Liver (tissue), 3 donors: ENCODE results near the gene NEDD4.

Experiments used
- ATF3 ChIP-seq: IDR thresholded peaks from 2 replicates; pipeline ENCODE4 v1.6.1; 2016; ENCODE audit warnings: antibody characterized with exemption
- CTCF ChIP-seq: fragments of 150-350 bp; IDR thresholded peaks from 2 replicates; pipeline ENCODE4 v1.5.1; 2017; ENCODE audit warnings: improper control_type of control experiment, low read depth, low read length; ENCODE audit not compliant: missing input control
- FOXA1 ChIP-seq: IDR thresholded peaks from 2 replicates; pipeline ENCODE4 v1.6.1; 2016; ENCODE audit warnings: antibody characterized with exemption
- GABPA ChIP-seq, 2 donors: IDR thresholded peaks in 1 of 2; conservative IDR thresholded peaks in 1 of 2; 2 replicates each; pipeline ENCODE4 v1.6.1; 2016; ENCODE audit warnings: antibody characterized with exemption in 2 of 2, mild to moderate bottlenecking in 1 of 2, moderate library complexity in 1 of 2
- MAX ChIP-seq: IDR thresholded peaks from 2 replicates; pipeline ENCODE4 v1.6.1; 2016; ENCODE audit warnings: antibody characterized with exemption
- RAD21 ChIP-seq, 2 donors: IDR thresholded peaks; 2 replicates each; pipeline ENCODE4 v1.6.1; 2016; ENCODE audit warnings: antibody characterized with exemption in 2 of 2, mild to moderate bottlenecking in 2 of 2
- REST ChIP-seq: IDR thresholded peaks from 2 replicates; pipeline ENCODE4 v1.6.1; 2016; ENCODE audit warnings: antibody characterized with exemption, mild to moderate bottlenecking
- SP1 ChIP-seq: IDR thresholded peaks from 2 replicates; pipeline ENCODE4 v1.6.1; 2018; ENCODE audit warnings: antibody characterized with exemption, mild to moderate bottlenecking
- TAF1 ChIP-seq: conservative IDR thresholded peaks from 2 replicates; pipeline ENCODE4 v1.6.1; 2016; ENCODE audit warnings: antibody characterized with exemption, mild to moderate bottlenecking
- YY1 ChIP-seq: IDR thresholded peaks from 2 replicates; pipeline ENCODE4 v1.6.1; 2016; ENCODE audit warnings: antibody characterized with exemption, mild to moderate bottlenecking
- ZBTB33 ChIP-seq: IDR thresholded peaks from 2 replicates; pipeline ENCODE4 v1.6.1; 2016; ENCODE audit warnings: antibody characterized with exemption
- donor health status: healthy.
- donor health status: healthy.

- TF ChIP-seq RAD21 (IDR thresholded peaks at IDR 0.05) (no peak), CTCF (no peak), TAF1 (no peak), ZBTB33 (no peak), GABPA (IDR thresholded peaks at IDR 0.05 in 1 of 2, conservative IDR thresholded peaks at IDR 0.05 in 1 of 2) (no peak), ATF3 (no peak), YY1 (no peak), REST (no peak), MAX (no peak), SP1 (no peak), FOXA1 (no peak)
Observed at GRCh38 chr15:55872471-55872870, 120.9 kb downstream of the NEDD4 start.
